Esophagus squamous epithelium (tissue), 5 donors: Measurements from ENCODE around the gene CACNB2. TPM values are rescaled to one million over a fixed set of nuclear protein-coding genes. Genes with fewer than 3 reads are reported as not detected.

Experiments used
- DNase-seq: peaks from one replicate; lab custom pipeline; 2025; lab: John Stamatoyannopoulos, UW
- H3K27ac ChIP-seq, 4 donors: fragments of 200-600 bp; sonication (generic); one replicate each; pipeline ENCODE4 v1.5.1; 2016 to 2019; ENCODE audit warnings: mild to moderate bottlenecking in 1 of 4
- H3K27me3 ChIP-seq, 4 donors: fragments of 200-600 bp; sonication (generic); 1 replicate in 3 of 4; 2 replicates in 1 of 4; pipeline versions ENCODE4 v1.5.1 to v1.6.0; 2017 to 2021; ENCODE audit warnings: antibody characterized with exemption in 1 of 4
- H3K36me3 ChIP-seq, 3 donors: fragments of 200-600 bp; sonication (generic); one replicate each; pipeline ENCODE4 v1.5.1; 2016 to 2019
- H3K4me1 ChIP-seq, 3 donors: fragments of 200-600 bp; sonication (generic); one replicate each; pipeline ENCODE4 v1.5.1; 2017 to 2019
- H3K4me3 ChIP-seq, 4 donors: fragments of 200-600 bp; sonication (generic); 1 replicate in 3 of 4; 2 replicates in 1 of 4; pipeline ENCODE4 v1.5.1; 2016 to 2019; ENCODE audit warnings: mild to moderate bottlenecking in 2 of 4, moderate library complexity in 1 of 4
- H3K9me3 ChIP-seq, 3 donors: fragments of 200-600 bp; sonication (generic); one replicate each; pipeline ENCODE4 v1.5.1; 2016 to 2019
- POLR2A ChIP-seq, 4 donors: fragments of 450-650 bp; IDR thresholded peaks; one replicate each; pipeline ENCODE4 v1.6.1; 2017; ENCODE audit warnings: antibody characterized with exemption in 4 of 4, mild to moderate bottlenecking in 4 of 4, moderate library complexity in 3 of 4
- WGBS, 2 donors: methylation state at CpG; one replicate each; pipeline ENCODE4 v1.1.5; 2018; 5-methylcytosine and 5-hydroxymethylcytosine counted together
- intact Hi-C: fragments of 100-400 bp; cut with DNase I; formaldehyde crosslinking; loops from one replicate; pipeline ENCODE4 v1.15.0; 2022
- total RNA-seq, 4 donors: library from RNA; depleted of rRNA; stranded (reverse); fragments of >200 nt; gene quantifications; one replicate each; pipeline ENCODE4 v1.1.0, GENCODE V29; 2016
- TF ChIP-seq, protein P1 (sequence below), 6 experiments: fragments of 450-650 bp in 4 of 6; fragments of 200-600 bp in 2 of 6; sonication (generic) in 2 of 6; IDR thresholded peaks; one replicate each; pipeline ENCODE4 v1.5.1; 2016 to 2019; ENCODE audit warnings: antibody characterized with exemption in 6 of 6, mild to moderate bottlenecking in 4 of 6, moderate library complexity in 4 of 6
- donor health status: DM: yes; HTN: yes; CAD: no.

Gene CACNB2
- total RNA-seq, 4 donors from 2014 or later, result 0.91 to 37.0 (median 5.7) TPM

DNA sequence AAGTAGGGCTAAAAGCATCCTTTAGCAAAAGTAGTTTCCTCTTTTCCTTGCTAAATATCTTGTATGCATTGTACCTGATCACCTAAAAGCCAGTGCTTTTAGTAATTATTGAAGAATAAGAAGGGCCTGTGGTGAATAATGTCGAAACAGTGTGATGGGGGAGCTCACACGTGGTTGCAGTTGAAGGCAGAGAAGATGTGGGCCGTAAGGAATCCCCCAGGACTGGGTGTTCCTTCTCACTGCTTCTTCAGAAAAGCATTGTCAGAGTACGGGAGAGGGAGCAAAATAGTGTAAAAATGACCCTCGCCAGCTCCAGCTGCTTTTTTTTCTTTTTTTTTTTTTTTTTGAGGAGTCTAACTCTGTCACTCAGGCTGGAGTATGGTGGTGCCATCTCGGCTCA lies 310.1 kb downstream of the CACNB2 start:
- 66 to 74% methylated on average over 6 of the region's 6 CpGs for WGBS, 2 donors
- DNase-seq, result no peak
- Histone ChIP-seq H3K27me3 (no peaks in the 10 kb centered on the region), H3K4me3 (no peak overlapping the region), H3K4me1 (no peaks in the 10 kb centered on the region), H3K27ac (no peak overlapping the region), H3K36me3 (no peaks in the 10 kb centered on the region), H3K9me3 (no peaks in the 10 kb centered on the region)
- intact Hi-C loops, result no loop called here
- no peak for TF ChIP-seq POLR2A (IDR thresholded peaks at IDR 0.05)
- TF ChIP-seq, protein P1, sequence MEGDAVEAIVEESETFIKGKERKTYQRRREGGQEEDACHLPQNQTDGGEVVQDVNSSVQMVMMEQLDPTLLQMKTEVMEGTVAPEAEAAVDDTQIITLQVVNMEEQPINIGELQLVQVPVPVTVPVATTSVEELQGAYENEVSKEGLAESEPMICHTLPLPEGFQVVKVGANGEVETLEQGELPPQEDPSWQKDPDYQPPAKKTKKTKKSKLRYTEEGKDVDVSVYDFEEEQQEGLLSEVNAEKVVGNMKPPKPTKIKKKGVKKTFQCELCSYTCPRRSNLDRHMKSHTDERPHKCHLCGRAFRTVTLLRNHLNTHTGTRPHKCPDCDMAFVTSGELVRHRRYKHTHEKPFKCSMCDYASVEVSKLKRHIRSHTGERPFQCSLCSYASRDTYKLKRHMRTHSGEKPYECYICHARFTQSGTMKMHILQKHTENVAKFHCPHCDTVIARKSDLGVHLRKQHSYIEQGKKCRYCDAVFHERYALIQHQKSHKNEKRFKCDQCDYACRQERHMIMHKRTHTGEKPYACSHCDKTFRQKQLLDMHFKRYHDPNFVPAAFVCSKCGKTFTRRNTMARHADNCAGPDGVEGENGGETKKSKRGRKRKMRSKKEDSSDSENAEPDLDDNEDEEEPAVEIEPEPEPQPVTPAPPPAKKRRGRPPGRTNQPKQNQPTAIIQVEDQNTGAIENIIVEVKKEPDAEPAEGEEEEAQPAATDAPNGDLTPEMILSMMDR (IDR thresholded peaks at IDR 0.05), result no peak

DNA sequence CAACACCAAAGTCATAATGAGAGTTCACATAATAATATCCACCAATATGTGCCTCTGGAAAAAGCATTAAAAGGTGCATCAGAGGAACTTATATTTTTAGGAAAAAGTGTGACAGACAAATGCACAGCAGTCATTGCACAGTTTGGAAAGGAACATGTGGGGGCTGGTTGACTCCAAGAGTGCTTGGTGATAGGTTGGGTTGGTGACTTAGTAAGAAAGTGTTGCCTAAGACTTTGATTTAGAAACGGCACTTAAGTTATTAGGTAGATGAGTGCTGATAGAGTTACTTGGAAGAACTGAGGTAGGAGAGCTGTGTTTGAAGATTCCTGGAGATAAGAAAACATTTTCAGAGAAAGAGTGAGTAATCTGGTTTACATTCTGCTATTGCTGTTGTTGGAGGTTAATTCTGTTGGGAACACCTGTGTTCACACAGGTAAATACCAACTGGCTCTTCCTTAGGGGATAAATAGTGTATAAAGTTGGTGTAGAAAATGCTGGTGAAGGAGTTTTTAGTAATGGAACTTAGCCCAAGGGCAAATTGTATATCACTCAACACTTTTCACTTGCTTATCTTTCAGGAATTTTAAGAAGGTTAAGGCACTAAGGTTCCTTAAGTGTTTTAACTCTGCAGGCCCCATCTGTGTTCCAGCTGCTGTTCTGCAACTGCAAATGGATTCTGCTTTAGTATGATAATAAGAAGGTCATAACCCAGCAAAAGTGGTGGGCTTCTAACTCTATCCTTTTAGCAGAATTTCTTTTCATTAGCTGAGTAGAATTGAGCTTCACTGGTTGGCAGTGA lies 315.1 kb downstream of the CACNB2 start:
- Histone ChIP-seq H3K27ac (no peak overlapping the region), H3K36me3 (no peaks in the 10 kb centered on the region), H3K27me3 (no peaks in the 10 kb centered on the region), H3K4me3 (no peak overlapping the region), H3K9me3 (no peaks in the 10 kb centered on the region), H3K4me1 (no peaks in the 10 kb centered on the region)
- intact Hi-C loops, result no loop called here
- no peak for DNase-seq
- WGBS, 2 donors, result 50 to 74% methylated on average over 1 of the region's 1 CpG
- no peak for TF ChIP-seq POLR2A (IDR thresholded peaks at IDR 0.05)
- TF ChIP-seq, protein P1 (IDR thresholded peaks at IDR 0.05), result no peak

DNA sequence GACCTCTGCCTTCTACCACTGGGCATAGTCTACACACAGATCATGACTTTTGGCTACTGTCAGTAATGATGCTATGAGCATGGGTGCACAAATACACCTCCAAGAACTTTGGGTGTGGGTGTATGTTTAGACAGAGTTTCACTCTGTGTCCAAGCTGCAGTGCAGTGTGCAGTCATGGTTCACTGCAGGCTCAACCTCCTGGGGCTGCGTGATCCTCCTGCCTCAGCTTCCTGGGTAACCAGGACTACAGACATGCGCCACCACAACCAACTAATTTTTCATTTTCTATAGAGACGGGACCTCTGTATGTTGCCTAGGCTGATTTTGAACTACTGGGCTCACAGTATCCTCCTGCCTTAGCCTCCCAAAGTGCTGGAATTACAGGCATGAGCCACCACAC lies 316.8 kb downstream of the CACNB2 start:
- Histone ChIP-seq H3K27ac (no peak overlapping the region), H3K27me3 (no peaks in the 10 kb centered on the region), H3K9me3 (no peaks in the 10 kb centered on the region), H3K4me3 (no peak overlapping the region), H3K36me3 (no peaks in the 10 kb centered on the region), H3K4me1 (no peaks in the 10 kb centered on the region)
- 57 to 75% methylated on average over 1 to 3 of the region's 3 CpGs for WGBS, 2 donors
- DNase-seq, result no peak
- TF ChIP-seq, protein P1 (IDR thresholded peaks at IDR 0.05), result no peak
- no peak for TF ChIP-seq POLR2A (IDR thresholded peaks at IDR 0.05)
- intact Hi-C loops, result no loop called here

DNA sequence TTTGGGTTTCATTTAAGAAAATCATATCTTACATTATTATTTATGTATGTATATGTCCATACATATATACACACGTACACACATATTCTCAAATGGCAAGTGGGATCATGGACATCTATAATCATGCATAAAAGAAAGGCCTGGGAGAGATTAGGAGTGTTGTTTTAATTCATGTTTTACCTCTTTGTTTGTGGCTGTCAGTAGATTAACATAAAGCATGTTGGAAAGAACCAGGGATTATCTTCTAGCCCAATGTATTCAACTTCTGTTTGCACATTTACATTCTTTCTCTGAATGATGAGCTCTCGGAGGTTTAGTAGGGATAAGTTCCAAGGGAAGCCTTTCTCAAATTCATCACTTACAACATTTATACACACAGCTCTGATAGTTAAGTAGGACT lies 319.8 kb downstream of the CACNB2 start:
- Histone ChIP-seq H3K9me3 (no peaks in the 10 kb centered on the region), H3K27me3 (no peaks in the 10 kb centered on the region), H3K4me1 (no peaks in the 10 kb centered on the region), H3K36me3 (no peaks in the 10 kb centered on the region), H3K27ac (no peak overlapping the region), H3K4me3 (no peak overlapping the region)
- intact Hi-C loops, result no loop called here
- no peak for DNase-seq
- TF ChIP-seq POLR2A (IDR thresholded peaks at IDR 0.05), result no peak
- WGBS, 2 donors, result 39 to 46% methylated on average over 2 of the region's 2 CpGs

DNA sequence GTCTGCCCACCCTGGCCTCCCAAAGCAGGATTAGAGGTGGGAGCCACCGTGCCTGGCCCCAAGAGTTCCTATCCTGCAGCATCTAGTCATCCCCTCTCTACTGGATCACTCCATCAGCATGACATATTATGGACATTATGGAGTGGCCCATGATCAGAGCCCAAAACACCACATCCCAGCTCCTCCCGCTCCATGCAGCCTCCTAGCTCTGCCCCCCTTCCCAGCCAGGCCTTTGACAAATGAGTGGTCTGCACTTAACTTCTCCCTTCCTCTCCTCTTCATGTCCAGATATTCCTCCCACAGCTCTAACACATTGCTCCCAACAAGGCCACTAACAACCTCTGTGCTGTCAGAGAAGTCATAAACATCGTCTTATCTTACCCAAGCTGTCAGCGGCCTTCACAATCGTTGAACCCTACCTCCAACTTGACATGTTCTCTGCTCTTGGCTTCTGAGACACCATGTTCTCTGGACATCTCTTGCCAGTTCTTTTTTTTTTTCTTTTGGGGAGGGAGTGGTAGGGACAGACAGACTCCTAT lies 323.5 kb downstream of the CACNB2 start:
- no peaks in the 10 kb centered on the region for H3K9me3 ChIP-seq
- H3K36me3 ChIP-seq, result no peaks in the 10 kb centered on the region
- no peak overlapping the region for H3K27ac ChIP-seq
- no peaks in the 10 kb centered on the region for H3K4me1 ChIP-seq
- intact Hi-C loops, result no loop called here
- no peaks in the 10 kb centered on the region for H3K27me3 ChIP-seq
- no peak for DNase-seq
- no peak for TF ChIP-seq POLR2A (IDR thresholded peaks at IDR 0.05)
- TF ChIP-seq, protein P1 (IDR thresholded peaks at IDR 0.05), result no peak
- WGBS, 2 donors, result 66 to 82% methylated on average over 5 of the region's 5 CpGs
- no peak overlapping the region for H3K4me3 ChIP-seq
